Activated CD8-positive, alpha-beta memory T cell treated with anti-CD3 and anti-CD28 coated beads for 1 hour (primary cell): ENCODE results near the gene PCP2.

Experiments
- DNase-seq, 2 donors: peaks; one replicate each; pipeline ENCODE4 v3.0.0-alpha.2; 2020; ENCODE audit warnings: low read depth in 1 of 2; ENCODE audit errors: extremely low read depth in 1 of 2

PCP2 gene

DNA sequence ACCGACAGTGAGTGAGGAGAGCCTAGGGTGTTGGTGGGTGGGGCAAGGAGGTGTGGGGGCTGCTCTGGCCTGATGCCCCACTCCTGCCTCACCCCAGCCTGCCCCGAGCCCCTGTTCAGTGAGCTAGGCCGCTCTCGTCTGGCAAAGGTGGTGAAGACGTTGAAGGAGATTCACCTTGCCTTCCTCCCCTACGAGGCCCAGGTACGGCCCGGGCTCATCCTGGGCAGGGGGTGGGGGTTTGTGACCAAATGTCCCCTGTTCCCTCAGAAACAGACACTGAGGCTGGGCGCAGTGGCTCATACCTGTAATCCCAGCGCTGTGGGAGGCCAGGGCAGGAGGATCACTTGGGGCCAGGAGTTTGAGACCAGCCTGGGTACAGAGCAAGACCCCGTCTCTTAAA, 7.3 kb upstream of the PCP2 start:
- no peak for DNase-seq

DNA sequence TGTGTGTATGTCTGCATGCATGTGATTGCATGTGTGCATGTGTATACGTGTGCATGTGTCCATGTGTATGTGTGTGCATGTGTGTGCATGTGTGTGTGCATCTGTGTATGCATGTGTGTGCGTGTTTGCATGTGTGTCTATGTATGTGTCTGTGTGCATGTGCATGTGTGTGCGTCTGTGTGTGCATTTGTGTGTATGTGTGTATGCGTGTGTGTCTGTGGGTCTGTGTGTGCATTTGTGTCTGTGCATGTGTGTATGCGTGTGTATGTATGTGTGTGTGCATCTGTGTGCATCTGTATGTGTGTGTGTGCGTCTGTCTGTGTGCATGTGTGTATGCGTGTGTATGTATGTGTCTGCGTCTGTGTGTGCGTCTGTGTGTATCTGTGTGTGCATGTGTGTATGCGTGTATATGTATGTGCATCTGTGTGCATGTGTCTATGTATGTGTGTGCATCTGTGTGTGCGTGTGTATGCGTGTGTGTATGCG, 6.4 kb upstream of the PCP2 start:
- no peak for DNase-seq

DNA sequence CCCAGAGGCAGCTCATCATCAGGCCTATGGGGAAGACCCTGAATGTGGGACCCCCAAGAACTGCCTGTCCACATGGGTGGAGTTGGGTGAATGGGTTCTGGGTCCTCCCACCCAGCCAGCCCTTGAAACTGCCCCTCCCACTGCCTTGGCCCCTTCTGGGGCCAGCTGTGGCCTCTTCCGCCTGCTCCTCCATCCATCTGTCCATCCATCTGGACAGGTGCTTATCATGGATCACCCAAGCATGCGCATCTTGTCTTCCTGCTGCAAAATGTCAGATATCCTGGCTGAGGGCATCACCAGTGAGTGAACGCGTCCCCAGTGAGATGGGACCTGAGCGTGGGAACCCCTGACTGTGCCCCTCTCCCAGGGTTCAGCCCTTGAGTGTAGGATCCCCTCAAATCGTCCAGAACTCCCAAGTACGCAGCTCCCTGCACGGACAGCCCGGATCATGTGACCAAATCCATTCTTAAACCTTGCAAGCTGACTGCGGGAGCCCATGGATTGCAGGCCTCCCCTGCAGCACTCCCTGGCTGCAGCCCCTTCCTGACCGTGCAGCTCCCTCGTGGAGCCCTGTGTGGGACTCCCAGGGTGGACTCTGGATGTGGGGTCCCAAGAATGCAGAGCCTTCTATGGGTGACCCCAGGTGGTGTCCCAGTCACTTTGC, 5.4 kb upstream of the PCP2 start:
- no peak for DNase-seq

DNA sequence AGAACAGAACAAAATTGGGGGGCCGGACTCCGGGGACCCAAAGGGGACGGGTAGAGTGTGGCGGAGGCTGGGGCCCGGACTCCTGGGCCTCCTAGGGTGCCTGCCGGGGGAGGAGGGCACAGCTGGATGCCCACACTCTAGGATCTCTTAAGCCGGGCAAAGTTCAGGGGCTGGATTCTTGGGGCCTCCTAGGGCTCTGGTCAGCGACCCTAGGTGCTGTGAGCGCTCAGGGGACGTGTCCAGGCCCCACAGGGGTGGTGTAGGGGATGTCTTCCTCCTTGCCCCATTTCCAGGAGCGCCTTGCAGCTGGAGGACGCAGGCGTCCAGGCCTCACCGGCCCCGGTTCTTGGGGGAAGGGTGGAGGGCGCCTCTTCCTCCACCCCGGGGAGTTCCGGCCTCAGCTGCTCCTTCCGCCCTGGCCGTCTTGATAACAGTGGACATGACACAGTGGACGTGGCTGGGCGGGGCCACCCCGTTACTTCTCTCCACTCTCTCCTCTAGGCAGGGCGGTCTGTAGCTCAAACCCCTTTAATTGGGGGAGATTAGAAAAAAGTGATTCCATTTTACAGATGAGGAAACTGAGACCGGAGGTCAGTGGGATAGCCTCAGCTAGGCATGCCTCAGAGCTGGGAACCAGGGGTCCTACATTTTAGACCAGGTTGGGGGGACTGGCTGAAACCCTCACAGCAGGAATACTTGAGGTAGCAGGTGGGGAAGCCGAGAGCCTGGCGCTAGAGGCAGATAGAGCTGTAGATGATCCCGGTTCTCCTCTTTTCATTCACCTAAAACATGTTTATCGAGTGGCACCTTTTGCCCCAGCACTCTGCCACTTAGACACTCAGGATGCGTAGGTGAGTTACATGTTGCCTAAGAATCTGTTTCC, 4.1 kb upstream of the PCP2 start:
- no peak for DNase-seq

DNA sequence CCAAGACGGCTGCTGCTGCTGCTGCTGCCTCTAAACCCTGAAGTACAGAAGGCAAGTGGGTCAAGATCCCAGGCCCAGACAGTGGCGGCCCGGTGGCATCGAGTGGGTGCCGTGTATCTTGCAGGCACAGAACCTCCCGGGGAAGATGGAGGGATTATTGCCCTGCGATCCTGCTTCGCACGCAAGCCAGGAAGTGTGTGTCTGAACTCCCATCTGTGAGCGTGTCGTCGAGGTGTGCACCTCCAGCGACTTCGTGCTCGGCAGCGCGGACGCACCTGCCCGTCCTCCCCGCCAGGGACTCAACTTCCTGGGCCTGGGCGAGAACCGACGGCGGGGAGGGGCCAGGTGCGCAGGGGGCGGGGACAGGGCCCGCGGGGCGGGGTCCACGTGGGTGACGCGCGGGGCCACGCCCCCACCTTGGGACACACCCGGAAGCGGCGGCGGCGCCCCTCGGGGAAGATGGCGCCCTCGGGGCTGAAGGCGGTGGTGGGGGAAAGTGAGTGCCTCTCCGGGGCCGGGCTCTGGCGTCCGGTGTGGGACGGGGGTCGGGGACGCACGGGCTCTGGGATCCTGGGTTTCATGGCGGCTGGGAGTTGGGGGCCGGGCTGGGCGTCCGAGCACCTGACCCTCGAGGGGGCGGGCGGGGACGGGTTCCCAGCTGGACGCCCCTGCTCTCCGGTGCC, 3.3 kb upstream of the PCP2 start, which contains the start of gene STXBP2:
Gene STXBP2 (plus strand): TSS at position 420 of the 683 bp plus-strand sequence. CDS start 40 bp downstream, at position 460.
- peak; percentile 77 to 93 for DNase-seq

DNA sequence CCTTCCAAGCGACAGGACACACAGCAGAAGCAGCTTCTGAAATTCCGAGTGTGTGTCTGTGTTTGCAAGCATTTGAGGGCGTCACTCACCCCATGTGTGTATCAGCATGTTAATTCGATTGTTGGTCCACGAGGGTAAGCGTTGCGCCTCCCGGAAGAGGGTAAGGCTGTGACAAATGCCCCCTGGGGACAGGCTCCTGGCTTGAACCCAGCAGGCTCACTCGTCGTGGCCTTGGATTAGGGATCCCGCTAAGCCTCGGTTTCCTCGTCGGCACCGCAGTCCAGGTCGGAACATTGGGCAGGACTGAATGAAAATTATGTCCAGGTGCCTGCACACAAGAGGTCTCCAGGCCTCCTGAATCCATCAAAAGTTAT, 2.8 kb upstream of the PCP2 start:
- no peak for DNase-seq

DNA sequence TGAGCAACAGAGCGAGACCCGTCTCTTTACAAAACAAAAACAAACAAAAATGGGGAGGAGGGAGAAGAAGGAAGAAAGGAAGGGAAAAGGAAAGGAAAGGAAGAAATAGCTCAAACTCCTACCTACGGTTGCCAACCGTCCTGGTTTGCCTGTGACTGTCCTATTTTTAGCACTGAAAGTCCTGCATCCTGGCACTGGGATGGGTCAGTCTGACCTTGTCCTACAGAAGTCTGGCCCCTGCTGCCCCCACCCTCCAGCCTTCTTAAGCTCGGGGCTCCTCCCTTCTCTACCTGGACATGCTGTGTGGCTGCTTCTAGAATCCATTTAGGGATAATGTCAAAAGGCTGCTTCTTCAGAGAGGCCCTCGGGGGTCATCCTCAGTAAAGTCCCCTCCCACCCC, 2.2 kb upstream of the PCP2 start:
- DNase-seq, result no peak

DNA sequence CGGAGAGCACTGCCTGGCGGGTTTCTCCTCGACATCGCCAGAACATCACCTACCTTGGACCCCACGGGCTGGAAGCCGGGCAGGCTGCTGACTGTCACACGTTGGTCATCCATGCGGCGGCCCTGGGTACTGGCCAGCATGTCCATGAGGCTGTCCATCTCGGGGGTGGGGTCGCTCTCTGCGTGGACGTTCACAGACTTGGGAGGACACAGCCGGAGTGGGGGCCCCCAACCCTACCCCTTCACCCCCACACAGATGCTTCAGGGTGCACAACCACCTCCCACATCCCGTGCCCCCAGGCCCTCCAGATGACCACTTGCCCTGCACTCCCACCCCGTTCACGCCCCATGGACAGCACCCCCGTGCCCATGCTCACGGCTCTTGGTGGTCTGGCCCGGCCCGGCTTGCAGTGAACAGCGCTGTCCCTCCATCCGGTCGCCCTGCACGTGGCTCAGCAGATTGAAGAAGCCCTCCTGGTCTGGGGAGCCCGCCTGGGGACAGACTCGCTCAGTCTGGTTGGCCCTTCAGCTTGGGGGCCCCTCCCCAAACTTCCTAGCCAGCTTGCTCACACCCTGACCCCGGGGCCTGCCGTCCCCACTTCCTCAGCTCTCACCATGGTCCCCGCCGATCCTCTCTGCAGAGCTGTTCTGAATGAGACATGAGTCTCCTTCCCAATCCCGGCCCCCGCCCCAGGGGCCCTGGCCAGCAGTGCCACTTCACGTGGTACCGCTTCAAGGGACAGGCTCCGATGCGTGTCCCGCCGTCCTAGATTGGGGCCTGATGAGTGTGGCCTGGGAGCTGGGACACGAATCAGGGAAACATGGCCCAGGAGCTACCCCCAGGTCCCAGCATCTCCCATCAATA, 947 bp downstream of the PCP2 start:
- DNase-seq, result no peak

DNA sequence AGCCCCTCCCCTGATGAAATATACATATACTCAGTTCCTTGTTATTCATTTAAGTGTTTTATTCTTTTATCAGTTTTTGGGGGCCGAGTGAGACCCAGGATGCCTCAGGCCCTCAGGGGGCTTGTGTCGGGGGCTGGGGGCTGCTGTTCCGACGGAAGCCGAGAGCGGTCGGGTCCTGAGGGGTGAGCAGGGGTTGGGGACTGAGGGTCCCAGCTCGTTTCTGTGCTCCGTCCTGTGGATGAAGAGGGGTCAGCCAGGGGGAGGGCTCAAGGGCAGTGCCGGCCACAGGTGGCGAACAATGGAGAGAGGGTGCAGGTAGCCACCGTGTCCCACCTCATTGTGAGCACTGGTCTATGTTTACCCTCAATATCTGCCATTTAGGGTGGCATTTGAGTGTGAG, 1.9 kb downstream of the PCP2 start:
- DNase-seq, result no peak

DNA sequence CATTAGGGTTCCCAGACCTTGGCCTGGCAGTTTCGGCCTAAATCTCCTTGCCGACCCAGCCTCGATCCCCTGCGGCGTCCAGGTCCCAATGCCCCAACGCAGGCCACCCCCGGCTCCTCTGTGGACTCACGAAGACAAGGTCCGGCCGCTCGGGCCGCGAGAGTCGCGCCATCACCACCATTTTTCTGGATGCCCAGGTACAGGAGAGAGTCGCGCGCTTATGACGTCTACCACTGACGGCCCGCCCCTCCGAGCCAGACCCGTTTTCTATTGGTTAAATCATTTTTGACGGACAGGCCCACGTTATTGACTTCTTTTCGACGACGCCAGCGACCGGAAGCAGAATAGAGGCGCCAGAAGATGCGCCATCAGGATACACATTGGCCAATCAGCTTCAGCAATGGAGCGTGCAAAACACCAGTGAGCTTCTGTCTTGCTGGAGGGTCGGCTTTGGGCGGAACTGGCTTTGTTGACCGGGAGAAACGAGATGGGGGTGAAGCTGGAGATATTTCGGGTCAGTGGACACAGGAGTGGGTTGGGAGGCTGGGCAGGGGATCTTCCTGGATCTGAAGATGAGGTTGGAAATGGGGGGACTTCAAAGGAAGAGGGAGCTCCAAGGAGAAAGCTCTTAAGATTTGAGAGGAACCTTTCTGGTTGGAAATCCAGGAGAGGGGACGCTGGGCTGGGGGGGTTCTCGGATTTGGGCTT, 4.0 kb downstream of the PCP2 start, which contains the start of the genes PET100 and XAB2:
Gene PET100 (plus strand): TSS at position 447 of the 708 bp plus-strand sequence. CDS start 41 bp downstream, at position 488.
Gene XAB2 (minus strand): TSS at position 199 of the 708 bp plus-strand sequence. CDS start 18 bp downstream, at position 181.
- DNase-seq, result peak; percentile 87 to 89

DNA sequence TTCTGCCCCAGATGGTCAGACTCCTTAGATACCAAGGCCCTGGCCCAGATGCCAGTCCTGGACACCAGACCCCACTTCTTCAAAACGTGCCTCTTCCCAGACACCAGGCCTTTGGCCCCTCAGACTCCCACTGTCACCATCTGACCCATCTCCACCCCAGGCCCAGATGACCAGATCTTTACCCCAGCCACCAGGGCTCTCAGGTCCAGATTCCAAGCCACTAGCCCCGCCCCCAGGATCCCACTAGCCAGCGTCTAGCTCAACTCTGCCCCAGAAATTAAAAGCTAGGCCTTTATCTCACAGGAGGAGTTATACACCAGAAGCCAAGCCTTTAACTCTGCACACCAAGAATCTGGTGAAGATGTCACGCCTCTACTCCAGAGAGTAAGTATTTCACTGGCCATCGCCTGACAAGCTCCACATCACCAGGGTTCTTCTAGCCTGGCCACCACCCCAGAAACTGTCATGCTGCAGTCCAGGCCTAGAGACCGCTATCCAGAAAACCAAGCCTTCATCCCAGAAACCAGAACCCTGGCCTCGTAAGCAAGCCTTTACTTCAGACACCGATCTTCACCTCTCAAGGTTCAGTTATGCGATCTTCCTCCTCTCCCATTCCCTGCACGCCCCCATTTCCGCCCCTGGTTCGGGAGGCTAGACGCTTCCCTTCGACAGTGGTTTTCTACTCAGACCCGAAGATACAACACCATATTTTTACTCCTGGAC, 4.8 kb downstream of the PCP2 start:
- no peak for DNase-seq

DNA sequence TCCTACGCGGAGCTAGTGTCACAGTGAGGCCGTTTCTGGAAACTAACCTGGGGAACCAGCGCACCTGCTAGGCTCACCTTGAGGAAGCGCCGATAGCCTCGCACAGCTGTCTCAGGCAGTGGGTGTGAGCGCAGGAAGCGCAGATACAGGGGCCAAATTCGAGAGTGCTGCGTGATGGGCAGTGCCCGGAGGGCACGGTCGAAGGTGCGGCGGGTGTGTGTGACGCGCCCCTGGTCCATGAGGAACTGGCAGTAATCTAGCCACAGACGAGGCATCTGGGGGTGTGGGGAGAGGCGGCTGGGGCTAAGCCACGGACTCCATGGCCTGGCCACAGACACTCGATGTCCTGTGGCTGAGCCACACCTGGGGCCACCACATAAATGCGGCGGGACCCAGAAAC, 6.4 kb downstream of the PCP2 start:
- no peak for DNase-seq

DNA sequence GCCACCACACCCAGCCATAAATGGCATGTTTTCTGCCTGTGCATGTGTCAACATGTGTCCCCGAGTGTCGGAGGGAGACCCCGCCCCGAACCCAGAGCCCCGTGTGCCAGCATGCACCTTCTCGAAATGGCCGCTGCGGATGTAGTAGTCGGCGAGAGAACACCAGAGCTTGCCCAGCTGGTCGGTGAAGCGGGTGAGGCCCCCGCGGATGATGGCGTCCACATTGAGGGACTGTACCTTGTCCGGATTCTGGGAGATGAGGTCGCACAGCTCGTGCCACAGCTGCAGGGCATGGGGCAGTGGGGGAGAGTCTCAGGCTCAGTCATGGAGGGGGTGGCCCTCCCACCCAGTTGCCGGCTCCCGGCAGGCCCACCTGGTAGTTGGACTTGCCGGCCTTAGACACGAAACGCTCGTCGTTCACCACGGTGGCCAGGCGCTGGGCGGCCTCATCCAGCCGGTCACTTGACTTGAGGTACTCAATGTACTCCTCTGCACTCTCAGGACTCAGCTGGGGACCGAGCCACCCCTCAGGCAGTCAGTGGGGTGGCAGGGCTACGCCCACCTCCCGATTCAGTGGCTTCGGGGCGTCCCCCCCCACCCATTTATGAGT, 7.7 kb downstream of the PCP2 start:
- DNase-seq, result no peak

DNA sequence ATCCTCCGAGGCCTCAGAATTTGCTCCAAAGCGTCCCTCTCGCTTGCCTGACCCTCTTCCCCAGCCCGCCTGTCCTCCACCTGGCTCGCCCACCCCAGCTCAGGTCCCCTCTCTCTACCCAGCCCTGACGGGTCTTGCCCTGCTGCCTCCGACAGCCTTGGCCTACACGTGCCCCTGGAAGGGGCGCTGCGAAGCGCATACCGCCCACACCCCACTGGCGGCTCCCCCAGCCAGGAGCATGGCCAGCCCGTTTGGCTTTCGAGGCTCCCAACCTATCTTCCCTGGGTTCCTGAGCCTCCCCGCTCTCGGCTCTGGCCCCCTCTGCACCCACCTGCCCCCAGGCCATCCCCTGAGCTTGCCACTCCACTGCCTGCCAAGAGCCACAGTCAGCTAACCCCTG, 8.7 kb downstream of the PCP2 start:
- no peak for DNase-seq

DNA sequence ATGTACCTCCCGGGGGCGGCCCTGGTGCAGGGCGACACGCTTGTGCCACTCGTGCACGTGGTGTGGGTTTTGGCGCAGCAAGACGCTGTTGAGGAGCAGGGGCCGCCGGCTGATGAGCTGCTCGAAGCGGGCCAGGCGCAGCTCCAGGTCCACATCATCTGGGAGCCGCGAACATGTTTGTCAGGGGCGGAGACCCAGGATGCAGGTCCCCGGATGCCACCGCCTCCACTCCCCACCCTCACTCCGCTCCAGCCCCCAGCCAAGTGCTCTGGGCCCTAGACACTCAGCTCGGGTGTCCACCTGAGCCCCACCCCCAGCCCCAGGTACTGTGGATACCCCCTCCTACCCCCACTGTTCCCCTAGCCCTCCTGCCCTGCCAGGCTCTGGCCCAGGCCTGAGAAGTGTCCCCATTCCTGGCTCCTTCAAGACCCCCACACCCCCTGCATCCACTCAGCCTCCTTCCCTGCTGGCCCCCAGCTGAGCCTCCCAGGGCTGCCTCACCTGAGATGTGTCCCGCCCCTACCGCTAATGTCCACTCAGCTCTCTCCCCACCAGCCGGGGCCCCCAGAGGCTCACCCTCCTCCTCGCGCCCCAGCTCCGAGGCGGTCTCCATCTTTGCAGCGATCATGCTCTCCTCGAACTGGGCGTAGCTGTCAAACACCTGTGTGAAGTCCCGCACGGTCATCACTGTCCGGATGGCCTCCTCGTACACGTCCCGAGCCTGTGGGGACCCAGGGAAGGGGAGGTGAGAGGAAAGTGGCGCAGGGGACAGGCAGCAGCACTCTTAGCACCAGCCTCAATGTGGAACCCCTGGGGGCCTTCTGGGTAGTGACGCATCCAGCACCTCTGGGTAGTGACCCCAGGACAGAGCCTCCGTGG, 9.6 kb downstream of the PCP2 start:
- DNase-seq, result no peak

DNA sequence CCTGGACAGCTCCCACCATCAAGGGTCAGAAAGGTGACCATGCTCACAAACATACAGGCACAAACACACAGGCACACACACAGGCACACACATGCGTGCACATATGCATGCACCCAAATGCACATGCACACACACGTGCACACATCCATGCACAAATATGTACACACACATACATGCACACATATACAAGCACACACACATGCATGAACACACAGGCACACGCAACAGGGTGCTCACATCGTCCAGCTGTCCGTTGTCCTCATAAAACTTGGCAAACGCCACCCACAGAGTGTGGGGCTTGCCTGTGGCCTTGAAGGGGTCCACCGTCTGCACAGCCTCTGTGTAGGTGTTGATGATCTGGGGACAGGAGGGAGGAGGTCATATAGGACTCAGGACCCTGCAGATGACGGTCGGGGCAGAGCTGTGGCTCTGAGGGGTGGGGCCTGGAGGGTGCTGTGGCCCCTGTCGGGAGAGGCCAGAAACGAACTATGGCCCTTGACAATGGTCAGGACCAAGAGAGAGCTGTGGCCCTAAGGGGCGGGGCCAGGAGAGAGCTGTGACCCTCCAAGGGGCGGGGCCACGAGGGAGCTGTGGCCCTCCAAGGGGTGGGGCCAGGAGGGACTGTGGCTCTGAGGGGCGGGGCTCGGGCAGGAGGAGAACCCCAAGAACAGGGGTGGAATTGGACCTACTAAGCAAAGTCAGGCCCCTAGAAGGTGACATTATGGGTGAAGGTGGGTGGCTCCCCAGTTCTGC, 10.4 kb downstream of the PCP2 start:
- no peak for DNase-seq
